Ishikawa (cell line): Measurements from ENCODE around the gene ERC1.

Experiments
- CEBPB ChIP-seq: IDR thresholded peaks from 2 replicates; pipeline ENCODE4 v1.6.1; 2012
- CREB1 ChIP-seq: IDR thresholded peaks from 2 replicates; pipeline ENCODE4 v1.6.1; 2012; ENCODE audit warnings: low read depth
- EGR1 ChIP-seq: IDR thresholded peaks from 2 replicates; pipeline ENCODE4 v1.6.1; 2012
- EP300 ChIP-seq: IDR thresholded peaks from 2 replicates; pipeline ENCODE4 v1.6.1; 2012; ENCODE audit warnings: borderline replicate concordance
- FOXM1 ChIP-seq: IDR thresholded peaks from 2 replicates; pipeline ENCODE4 v1.6.1; 2012; ENCODE audit warnings: low read depth, borderline replicate concordance
- NFIC ChIP-seq: IDR thresholded peaks from 2 replicates; pipeline ENCODE4 v1.6.1; 2012
- RAD21 ChIP-seq: IDR thresholded peaks from 2 replicates; pipeline ENCODE4 v1.6.1; 2012; ENCODE audit warnings: low read depth
- TAF1 ChIP-seq: IDR thresholded peaks from 2 replicates; pipeline ENCODE4 v1.6.1; 2012; ENCODE audit warnings: low read depth, mild to moderate bottlenecking
- TCF12 ChIP-seq: IDR thresholded peaks from 2 replicates; pipeline ENCODE4 v1.6.1; 2012; ENCODE audit warnings: low read depth
- TEAD4 ChIP-seq: IDR thresholded peaks from 2 replicates; pipeline ENCODE4 v1.6.1; 2012
- YY1 ChIP-seq: IDR thresholded peaks from 2 replicates; pipeline ENCODE4 v1.6.1; 2012; ENCODE audit warnings: low read depth
- ZBTB7A ChIP-seq: IDR thresholded peaks from 2 replicates; pipeline ENCODE4 v1.6.1; 2012; ENCODE audit warnings: low read depth
- TF ChIP-seq, protein P1 (sequence below): IDR thresholded peaks from 2 replicates; pipeline ENCODE4 v1.6.1; 2012; ENCODE audit warnings: low read depth, mild to moderate bottlenecking
- TF ChIP-seq, protein P2 (sequence below): IDR thresholded peaks from 2 replicates; pipeline ENCODE4 v1.6.1; 2012
- TF ChIP-seq, protein P3 (sequence below): IDR thresholded peaks from 2 replicates; pipeline ENCODE4 v1.6.1; 2012

ERC1 gene

DNA sequence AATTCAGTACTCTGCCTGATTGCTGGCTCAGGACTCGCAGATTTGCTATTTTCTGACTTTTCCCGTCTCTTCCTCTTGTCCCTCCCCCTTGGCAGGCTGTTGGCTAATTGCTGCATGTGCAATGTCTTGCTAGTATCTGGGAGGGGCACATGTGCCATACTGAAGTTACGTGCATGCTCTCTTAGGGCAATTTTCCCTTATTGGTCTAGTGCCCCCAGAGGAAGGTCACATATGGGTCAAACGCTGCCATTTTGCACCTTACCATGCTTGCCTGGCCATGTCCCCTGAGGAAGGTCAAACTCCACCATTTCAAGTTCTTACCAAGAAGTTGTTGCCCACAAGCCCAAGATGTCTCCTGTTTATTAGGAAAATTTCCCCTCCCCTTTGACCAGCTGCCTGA lies 13.9 kb upstream of the ERC1 start:
- TF ChIP-seq, protein P1, sequence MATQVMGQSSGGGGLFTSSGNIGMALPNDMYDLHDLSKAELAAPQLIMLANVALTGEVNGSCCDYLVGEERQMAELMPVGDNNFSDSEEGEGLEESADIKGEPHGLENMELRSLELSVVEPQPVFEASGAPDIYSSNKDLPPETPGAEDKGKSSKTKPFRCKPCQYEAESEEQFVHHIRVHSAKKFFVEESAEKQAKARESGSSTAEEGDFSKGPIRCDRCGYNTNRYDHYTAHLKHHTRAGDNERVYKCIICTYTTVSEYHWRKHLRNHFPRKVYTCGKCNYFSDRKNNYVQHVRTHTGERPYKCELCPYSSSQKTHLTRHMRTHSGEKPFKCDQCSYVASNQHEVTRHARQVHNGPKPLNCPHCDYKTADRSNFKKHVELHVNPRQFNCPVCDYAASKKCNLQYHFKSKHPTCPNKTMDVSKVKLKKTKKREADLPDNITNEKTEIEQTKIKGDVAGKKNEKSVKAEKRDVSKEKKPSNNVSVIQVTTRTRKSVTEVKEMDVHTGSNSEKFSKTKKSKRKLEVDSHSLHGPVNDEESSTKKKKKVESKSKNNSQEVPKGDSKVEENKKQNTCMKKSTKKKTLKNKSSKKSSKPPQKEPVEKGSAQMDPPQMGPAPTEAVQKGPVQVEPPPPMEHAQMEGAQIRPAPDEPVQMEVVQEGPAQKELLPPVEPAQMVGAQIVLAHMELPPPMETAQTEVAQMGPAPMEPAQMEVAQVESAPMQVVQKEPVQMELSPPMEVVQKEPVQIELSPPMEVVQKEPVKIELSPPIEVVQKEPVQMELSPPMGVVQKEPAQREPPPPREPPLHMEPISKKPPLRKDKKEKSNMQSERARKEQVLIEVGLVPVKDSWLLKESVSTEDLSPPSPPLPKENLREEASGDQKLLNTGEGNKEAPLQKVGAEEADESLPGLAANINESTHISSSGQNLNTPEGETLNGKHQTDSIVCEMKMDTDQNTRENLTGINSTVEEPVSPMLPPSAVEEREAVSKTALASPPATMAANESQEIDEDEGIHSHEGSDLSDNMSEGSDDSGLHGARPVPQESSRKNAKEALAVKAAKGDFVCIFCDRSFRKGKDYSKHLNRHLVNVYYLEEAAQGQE = no peak
- no peak for TF ChIP-seq ZBTB7A
- TF ChIP-seq EGR1 = no peak
- TF ChIP-seq NFIC = no peak
- no peak for TF ChIP-seq CREB1
- no peak for TF ChIP-seq FOXM1
- TF ChIP-seq RAD21 = no peak
- no peak for TF ChIP-seq TCF12
- no peak for TF ChIP-seq CEBPB
- TF ChIP-seq, protein P2, sequence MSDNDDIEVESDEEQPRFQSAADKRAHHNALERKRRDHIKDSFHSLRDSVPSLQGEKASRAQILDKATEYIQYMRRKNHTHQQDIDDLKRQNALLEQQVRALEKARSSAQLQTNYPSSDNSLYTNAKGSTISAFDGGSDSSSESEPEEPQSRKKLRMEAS = no peak
- TF ChIP-seq YY1 = no peak
- TF ChIP-seq EP300 = no peak
- TF ChIP-seq, protein P3, sequence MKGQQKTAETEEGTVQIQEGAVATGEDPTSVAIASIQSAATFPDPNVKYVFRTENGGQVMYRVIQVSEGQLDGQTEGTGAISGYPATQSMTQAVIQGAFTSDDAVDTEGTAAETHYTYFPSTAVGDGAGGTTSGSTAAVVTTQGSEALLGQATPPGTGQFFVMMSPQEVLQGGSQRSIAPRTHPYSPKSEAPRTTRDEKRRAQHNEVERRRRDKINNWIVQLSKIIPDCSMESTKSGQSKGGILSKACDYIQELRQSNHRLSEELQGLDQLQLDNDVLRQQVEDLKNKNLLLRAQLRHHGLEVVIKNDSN = no peak
- TF ChIP-seq TAF1 = no peak

DNA sequence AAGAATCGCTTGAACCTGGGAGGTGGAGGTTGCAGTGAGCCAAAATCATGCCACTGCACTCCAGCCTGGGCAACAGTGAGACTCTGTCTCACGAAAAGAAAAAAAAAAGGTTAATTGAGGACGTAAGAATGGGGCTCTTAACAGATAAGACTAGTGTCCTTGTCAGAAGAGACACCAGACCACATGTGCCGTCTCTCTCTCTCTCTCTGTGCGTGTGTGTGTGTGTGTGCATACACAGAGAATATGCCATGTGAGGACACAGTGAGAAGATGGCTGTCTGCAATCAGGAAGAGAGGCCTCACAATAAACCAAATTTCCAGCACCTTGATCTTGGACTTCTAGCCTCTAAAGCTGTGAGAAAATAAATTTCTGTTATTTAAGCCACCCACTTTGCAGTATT lies 11.7 kb upstream of the ERC1 start:
- TF ChIP-seq RAD21 (no peak), YY1 (no peak), FOXM1 (no peak), CREB1 (no peak), NFIC (no peak), TAF1 (no peak), EGR1 (no peak), ZBTB7A (no peak)
- TF ChIP-seq, protein P2 = no peak
- TF ChIP-seq, protein P1 = no peak

DNA sequence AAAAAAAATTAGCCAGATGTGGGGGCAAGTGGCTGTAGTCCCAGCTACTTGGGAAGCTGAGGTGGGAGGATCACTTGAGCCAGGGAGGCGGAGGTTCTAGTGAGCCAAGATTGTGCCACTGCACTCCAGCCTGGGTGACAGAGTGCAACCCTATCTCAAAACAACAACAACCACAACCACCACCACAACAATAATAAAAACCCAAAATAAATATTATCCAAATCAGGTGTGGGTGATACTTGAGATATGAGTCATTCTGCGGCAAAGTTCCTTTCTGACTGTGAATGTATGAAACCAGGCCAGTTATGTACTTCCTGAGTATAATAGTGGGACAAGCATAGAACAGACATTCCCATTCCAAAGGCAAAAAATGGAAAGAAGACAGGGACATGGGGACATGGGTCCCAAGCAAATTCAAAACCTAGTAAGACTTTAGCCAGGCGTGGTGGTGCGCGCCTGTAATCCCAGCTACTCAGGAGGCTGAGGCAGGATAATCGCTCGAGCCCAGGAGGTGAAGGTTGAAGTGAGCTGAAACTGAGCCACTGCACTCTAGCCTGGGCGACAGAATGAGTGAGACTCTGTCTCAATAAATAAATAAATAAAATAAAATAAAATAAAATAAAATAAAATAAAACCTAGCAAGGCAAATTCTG lies 9.7 kb upstream of the ERC1 start:
- TF ChIP-seq EGR1 (no peak), CEBPB (no peak), EP300 (no peak)
- TF ChIP-seq, protein P1 = no peak

DNA sequence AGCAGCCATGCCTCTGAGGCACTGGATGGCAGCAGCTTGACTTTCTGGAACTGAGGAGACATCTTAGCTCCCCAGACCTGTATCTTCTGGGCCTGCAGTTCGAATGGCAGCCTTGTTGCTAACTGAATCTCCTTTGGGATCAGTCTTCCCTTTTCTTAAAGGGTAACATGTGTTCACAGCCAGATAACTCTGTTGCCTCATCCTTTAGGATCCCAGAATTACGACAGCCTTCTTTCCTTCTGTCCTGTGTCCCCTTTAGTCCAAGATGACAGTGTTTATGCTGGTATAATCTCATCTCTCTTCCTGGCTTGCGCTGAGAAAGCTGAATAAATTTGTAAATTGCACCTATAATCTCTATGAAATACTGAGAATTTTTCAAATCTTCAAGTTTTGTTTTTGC lies 9.1 kb upstream of the ERC1 start:
- TF ChIP-seq, protein P1 = no peak
- TF ChIP-seq, protein P2 = no peak
- TF ChIP-seq EGR1 (no peak), TAF1 (no peak), TEAD4 (no peak), TCF12 (no peak), NFIC (no peak), EP300 (no peak), CEBPB (no peak), RAD21 (no peak), YY1 (no peak), ZBTB7A (no peak), CREB1 (no peak)
- TF ChIP-seq, protein P3 = no peak
